Uterus (tissue), 2 donors: ENCODE measurements around the gene ASF1B.
A peak's percentile ranks its signal among the peaks of the same experiment; 100 is the strongest.

Experiments used
- POLR2A ChIP-seq, 2 donors: fragments of 450-650 bp; IDR thresholded peaks; one replicate each; pipeline ENCODE4 v1.6.1; 2016; ENCODE audit warnings: antibody characterized with exemption in 2 of 2, mild to moderate bottlenecking in 1 of 2, moderate library complexity in 1 of 2
- TF ChIP-seq, protein P1 (sequence below), 4 experiments: fragments of 200-600 bp in 2 of 4; fragments of 450-650 bp in 2 of 4; sonication (generic) in 2 of 4; IDR thresholded peaks; one replicate each; pipeline ENCODE4 v1.5.1; 2016 to 2019; ENCODE audit warnings: antibody characterized with exemption in 4 of 4, mild to moderate bottlenecking in 2 of 4, moderate library complexity in 1 of 4

DNA sequence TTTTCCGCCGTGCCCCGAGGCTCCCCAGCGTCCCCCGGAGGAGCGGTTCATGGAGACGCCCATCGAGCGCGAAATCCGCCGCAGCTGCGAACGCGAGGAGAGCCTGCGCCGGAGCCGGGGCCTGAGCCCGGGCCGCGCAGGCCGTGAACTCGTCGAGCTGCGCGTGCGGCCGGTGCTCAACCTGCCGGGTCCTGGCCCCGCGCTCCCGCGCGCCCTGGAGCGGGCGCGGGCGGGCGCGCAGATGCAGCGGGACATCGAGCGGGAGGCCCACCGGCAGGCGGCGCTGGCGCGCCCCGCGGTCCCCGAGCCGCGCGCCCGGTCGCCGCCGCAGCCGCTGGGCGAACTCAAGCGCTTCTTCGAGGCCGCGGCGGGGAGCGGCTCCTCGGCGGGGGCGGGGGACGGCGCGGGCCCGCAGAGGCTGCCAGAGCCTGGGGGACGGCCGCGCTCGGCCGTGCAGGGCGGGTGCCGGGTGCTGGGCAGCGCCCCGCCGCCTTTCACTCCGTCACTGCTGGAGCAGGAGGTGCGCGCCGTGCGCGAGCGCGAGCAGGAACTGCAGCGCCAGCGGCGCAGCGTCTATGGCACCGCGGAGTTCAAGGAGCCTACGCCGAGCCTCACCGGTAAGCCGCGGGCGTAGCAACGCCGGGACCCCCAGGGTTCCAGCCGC, 63.0 kb downstream of the ASF1B start:
- TF ChIP-seq, protein P1, sequence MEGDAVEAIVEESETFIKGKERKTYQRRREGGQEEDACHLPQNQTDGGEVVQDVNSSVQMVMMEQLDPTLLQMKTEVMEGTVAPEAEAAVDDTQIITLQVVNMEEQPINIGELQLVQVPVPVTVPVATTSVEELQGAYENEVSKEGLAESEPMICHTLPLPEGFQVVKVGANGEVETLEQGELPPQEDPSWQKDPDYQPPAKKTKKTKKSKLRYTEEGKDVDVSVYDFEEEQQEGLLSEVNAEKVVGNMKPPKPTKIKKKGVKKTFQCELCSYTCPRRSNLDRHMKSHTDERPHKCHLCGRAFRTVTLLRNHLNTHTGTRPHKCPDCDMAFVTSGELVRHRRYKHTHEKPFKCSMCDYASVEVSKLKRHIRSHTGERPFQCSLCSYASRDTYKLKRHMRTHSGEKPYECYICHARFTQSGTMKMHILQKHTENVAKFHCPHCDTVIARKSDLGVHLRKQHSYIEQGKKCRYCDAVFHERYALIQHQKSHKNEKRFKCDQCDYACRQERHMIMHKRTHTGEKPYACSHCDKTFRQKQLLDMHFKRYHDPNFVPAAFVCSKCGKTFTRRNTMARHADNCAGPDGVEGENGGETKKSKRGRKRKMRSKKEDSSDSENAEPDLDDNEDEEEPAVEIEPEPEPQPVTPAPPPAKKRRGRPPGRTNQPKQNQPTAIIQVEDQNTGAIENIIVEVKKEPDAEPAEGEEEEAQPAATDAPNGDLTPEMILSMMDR (IDR thresholded peaks at IDR 0.05): peak in 3 of 4 experiments; percentile 64 to 97 (median 93)
- TF ChIP-seq POLR2A (IDR thresholded peaks at IDR 0.05): peak in 1 of 2 donors; percentile 53
